Stimulated activated CD4-positive, alpha-beta T cell treated with anti-CD3 and anti-CD28 coated beads, TNF-alpha, amount 100 ng/mL, for 1 hour (primary cell): Measurements from ENCODE around the gene NFASC.
A peak's percentile ranks its signal among the peaks of the same experiment; 100 is the strongest.

Source experiments
- DNase-seq, 3 donors: peaks; one replicate each; pipeline ENCODE4 v3.0.0-alpha.2; 2020; ENCODE audit warnings: low read depth in 3 of 3, low spot score in 1 of 3

Gene NFASC

GRCh38 chr1:205058853-205059252 is 188.2 kb downstream of the NFASC start:
- DNase-seq: no peak

- no peak for DNase-seq
Observed at GRCh38 chr1:205059660-205060059, 189.0 kb downstream of the NFASC start.

GRCh38 chr1:205060746-205061145 is 190.1 kb downstream of the NFASC start:
- DNase-seq: no peak

GRCh38 chr1:205061227-205061626 is 190.6 kb downstream of the NFASC start:
- DNase-seq: no peak

- DNase-seq: peak; percentile 9 to 56 (median 22)
Observed at GRCh38 chr1:205061665-205062069, 191.0 kb downstream of the NFASC start.

GRCh38 chr1:205062319-205062718 is 191.7 kb downstream of the NFASC start:
- no peak for DNase-seq

GRCh38 chr1:205062895-205063294 is 192.2 kb downstream of the NFASC start:
- no peak for DNase-seq

GRCh38 chr1:205064301-205064700 is 193.6 kb downstream of the NFASC start:
- no peak for DNase-seq

- no peak for DNase-seq
Observed at GRCh38 chr1:205064741-205065316, 194.2 kb downstream of the NFASC start.

GRCh38 chr1:205065666-205066065 is 195.0 kb downstream of the NFASC start:
- no peak for DNase-seq

- no peak for DNase-seq
Observed at GRCh38 chr1:205066141-205066818, 195.6 kb downstream of the NFASC start.

GRCh38 chr1:205067031-205067430 is 196.4 kb downstream of the NFASC start:
- no peak for DNase-seq

GRCh38 chr1:205068001-205068400 is 197.3 kb downstream of the NFASC start:
- no peak for DNase-seq

- no peak for DNase-seq
Observed at GRCh38 chr1:205068457-205069040, 197.9 kb downstream of the NFASC start.

- DNase-seq: no peak
Observed at GRCh38 chr1:205069371-205070125, 198.9 kb downstream of the NFASC start.

- no peak for DNase-seq
Observed at GRCh38 chr1:205071028-205071409, 200.4 kb downstream of the NFASC start.

GRCh38 chr1:205071801-205072200 is 201.1 kb downstream of the NFASC start:
- no peak for DNase-seq

- no peak for DNase-seq
Observed at GRCh38 chr1:205072286-205072685, 201.6 kb downstream of the NFASC start.
